Fibroblast of lung (primary cell): ENCODE measurements around the gene SH3GL1.

Experiments
- EZH2 ChIP-seq: IDR thresholded peaks from 2 replicates; pipeline ENCODE4 v1.5.1; 2012; ENCODE audit warnings: low read length, control low read depth, mild to moderate bottlenecking; ENCODE audit errors: missing control alignments
- TF ChIP-seq, protein P1 (sequence below), 2 donors: IDR thresholded peaks in 1 of 2; conservative IDR thresholded peaks in 1 of 2; 1 replicate in 1 of 2; 2 replicates in 1 of 2; pipeline ENCODE4 v1.5.1; 2011 to 2012; ENCODE audit warnings: low read length in 2 of 2, control low read depth in 1 of 2, inconsistent platforms in 1 of 2, low read depth in 1 of 2, mild to moderate bottlenecking in 1 of 2

DNA sequence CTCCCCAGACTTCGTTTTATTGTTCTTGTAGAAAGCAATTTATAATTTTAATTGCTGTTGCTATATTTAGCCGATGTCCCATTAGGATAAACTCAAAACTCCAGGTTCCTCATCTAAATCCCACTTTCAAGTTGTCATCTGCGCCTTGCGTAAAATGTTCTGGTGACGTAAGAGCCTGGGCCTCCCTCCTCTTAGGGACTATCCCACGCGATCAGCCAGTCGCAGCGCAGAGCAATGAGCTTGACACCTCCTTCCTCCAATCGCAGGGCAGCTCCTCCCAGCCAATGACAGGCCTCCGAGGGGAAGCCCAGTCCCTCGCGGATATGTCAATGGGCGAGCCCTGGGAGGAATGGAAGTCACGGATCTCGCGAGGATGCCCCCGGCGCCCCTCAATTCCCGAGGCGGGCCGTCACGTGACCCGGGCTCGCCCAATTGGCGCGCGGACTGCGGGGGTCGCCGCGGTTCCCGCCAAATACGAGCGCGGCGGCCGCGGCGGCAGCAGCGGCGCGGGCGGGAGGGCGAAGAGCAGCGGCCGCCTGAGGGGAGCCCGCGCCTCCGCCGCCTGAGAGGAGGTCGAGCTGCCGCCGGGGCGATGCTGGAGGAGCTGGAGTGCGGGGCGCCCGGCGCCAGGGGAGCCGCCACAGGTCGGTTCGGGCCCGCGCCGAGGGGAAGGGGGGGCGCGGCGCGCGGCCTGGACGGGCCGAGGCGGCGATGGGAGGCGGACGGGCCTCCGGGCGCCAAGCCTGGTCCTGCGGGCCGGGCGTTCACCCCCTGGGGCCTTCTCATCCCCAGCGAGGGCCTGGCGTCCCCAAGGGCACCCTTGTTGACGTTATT is 2.0 kb upstream of the SH3GL1 start, which contains the start of gene CHAF1A:
- TF ChIP-seq, protein P1, sequence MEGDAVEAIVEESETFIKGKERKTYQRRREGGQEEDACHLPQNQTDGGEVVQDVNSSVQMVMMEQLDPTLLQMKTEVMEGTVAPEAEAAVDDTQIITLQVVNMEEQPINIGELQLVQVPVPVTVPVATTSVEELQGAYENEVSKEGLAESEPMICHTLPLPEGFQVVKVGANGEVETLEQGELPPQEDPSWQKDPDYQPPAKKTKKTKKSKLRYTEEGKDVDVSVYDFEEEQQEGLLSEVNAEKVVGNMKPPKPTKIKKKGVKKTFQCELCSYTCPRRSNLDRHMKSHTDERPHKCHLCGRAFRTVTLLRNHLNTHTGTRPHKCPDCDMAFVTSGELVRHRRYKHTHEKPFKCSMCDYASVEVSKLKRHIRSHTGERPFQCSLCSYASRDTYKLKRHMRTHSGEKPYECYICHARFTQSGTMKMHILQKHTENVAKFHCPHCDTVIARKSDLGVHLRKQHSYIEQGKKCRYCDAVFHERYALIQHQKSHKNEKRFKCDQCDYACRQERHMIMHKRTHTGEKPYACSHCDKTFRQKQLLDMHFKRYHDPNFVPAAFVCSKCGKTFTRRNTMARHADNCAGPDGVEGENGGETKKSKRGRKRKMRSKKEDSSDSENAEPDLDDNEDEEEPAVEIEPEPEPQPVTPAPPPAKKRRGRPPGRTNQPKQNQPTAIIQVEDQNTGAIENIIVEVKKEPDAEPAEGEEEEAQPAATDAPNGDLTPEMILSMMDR (conservative IDR thresholded peaks at IDR 0.05 in 1 of 2, IDR thresholded peaks at IDR 0.05 in 1 of 2; ENCODE audit: low read depth in 1 of 2, low read length in 2 of 2): no peak
- no peak for TF ChIP-seq EZH2
